Fibroblast of the aortic adventitia (primary cell): ENCODE measurements around the gene FH. TPM values are rescaled to one million over a fixed set of nuclear protein-coding genes. Genes with fewer than 3 reads are reported as not detected.

Experiments used
- DNase-seq: peaks from one replicate; pipeline ENCODE4 v3.0.0-alpha.2; 2010; ENCODE audit warnings: low read depth
- H3K4me3 ChIP-seq: 2 replicates; pipeline ENCODE4 v1.5.1; 2011; ENCODE audit warnings: low read depth, mild to moderate bottlenecking, control low read depth, low read length, moderate library complexity
- CTCF ChIP-seq: IDR thresholded peaks from 2 replicates; pipeline ENCODE4 v1.5.1; 2011; ENCODE audit warnings: mild to moderate bottlenecking, low read length, control low read depth, inconsistent platforms; ENCODE audit not compliant: insufficient read depth
- total RNA-seq: library from RNA; depleted of rRNA; stranded (reverse); fragments of >200 nt; gene quantifications from 2 replicates; pipeline ENCODE4 v1.2.3, GENCODE V29; 2012; ENCODE audit warnings: low replicate concordance

The FH gene
- total RNA-seq, 1 donor, result 99.7 TPM

GRCh38 chr1:241536304-241536703 lies 16.7 kb upstream of the FH start:
- no peak overlapping the region for H3K4me3 ChIP-seq
- no peak for DNase-seq
- TF ChIP-seq CTCF, result no peak

DNA sequence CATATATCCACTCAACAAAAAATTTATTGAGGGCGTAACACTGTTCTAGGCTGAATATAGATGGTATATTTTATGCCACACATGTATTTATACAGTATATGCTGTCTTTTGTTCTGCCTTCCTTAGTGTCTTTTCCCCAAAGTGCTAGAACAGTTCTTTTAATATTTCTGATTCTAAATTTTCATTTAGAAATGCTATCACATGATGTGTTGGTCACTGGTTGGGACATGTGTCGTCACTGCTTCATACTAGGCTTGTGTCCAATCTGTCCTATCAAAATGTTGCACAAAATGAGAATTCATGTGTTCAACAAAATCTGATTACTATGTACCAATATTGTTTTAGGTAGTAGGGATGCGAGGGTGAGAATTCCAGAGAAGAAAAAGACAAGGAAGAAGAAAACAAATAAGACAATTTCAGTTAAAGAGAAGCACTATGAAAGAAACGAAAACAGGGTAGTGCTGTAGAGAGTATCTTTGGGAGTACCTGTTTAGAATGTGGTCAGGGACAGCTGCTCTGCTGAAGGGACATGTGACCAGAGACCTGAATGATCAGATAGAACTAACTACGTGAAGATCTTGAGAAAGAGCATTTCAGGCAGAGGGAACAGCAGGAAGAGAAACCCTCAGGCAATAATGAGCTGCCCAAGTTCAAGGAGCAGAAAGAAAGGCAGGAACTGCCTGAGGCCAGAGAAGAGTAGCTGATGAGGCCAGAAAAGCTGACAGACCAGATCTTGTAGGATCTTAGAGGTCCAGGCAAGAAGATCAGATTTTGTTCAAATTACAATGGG lies 14.0 kb upstream of the FH start:
- no peak overlapping the region for H3K4me3 ChIP-seq
- no peak for TF ChIP-seq CTCF
- DNase-seq, result no peak

GRCh38 chr1:241532864-241533263 lies 13.3 kb upstream of the FH start:
- DNase-seq, result no peak
- TF ChIP-seq CTCF, result no peak
- no peak overlapping the region for H3K4me3 ChIP-seq

DNA sequence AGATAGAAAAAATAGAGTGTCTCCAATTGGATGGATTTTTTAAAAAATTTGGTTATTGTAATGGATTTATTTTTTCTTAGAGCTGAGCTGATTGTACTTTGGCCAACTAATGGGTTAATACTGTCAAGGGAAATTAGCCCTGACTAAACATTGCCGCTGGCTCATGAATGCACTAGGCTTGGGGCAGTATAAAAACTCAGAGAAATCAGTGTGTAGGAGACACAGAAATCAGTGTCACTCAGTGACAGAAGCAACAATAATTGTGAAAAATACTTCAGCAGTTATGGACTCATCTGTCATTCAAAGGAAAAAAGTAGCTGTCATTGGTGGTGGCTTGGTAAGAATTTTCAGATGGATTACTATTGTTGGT lies 12.6 kb upstream of the FH start, which contains the start of gene KMO:
Gene KMO, plus strand, starts transcription at position 217 of the 370 bp plus-strand sequence. Its CDS starts 67 bp downstream, at position 284.
- peak within 1 kb of the TSS; percentile 61 for H3K4me3 ChIP-seq
- peak; percentile 18 for DNase-seq
- no peak for TF ChIP-seq CTCF

DNA sequence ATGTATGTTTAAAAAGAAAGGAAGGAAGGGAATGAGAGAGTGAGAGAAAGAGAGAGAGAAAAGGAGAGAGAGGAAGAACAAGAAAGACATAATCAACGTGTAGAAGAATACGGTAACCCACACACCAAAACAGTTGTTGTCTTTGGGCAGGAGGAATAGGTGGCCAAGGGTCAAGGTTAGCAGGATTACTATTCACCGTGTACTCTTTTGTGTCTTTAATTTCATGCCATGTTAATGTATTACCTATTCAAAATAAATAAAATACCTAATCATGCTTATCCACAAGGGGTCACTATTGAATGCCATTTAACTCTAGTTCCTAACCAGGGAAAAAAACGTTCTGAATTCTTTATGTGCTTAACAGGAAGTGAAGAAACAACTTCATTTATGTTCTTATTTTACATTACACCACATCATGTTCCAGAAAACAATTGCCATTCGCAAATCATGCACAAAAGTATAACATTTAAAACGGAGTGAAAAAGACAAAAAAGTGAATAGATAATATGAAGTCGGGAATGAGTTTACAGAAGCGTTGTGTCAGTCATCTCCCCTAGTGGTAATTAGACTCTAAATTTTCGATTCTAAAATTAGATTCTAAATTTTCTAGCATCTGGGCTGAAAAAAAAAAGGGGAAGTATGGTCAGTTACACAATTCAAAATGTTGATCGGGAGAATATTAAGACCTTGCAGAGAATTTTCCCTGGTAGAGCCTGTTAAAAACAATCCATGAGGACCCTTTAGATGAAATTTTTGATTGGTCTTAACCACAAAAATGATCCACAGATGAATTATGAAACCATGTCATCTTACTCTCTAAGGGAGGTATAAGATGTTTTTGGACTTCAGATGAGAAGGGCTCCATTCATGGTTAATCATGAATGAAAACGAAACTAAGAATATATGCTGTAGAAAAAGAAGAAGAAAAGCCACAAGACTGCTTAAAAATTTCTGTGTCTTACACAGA lies 11.9 kb upstream of the FH start:
- TF ChIP-seq CTCF, result peak; percentile 56
- H3K4me3 ChIP-seq, result peak overlapping the region; percentile 61
- DNase-seq, result peak; percentile 83

DNA sequence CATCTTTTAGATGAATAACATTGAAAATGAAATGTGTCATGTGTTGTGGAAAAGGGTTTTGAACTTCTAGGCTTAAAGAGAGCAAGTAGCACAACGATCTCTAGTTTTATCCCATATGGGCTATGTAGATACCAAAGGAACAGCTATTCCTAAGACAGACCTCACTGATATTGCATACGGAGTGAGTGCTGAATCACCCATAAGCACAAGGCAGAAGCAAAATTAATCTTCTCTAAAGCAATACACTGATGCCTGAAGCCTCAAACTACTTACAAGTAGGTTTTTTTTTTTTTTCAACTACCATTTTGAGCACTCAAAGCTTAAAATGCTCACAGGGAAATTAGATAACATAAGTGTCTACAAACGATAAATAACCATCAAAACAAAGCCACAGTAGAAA lies 7.6 kb upstream of the FH start:
- DNase-seq, result no peak
- no peak for TF ChIP-seq CTCF
- no peak overlapping the region for H3K4me3 ChIP-seq
